Fibroblast of lung (primary cell): ENCODE measurements around the gene APBA2.

Source experiments
- EZH2 ChIP-seq: IDR thresholded peaks from 2 replicates; pipeline ENCODE4 v1.5.1; 2012; ENCODE audit warnings: low read length, control low read depth, mild to moderate bottlenecking; ENCODE audit errors: missing control alignments
- TF ChIP-seq, protein P1 (sequence below), 2 donors: IDR thresholded peaks in 1 of 2; conservative IDR thresholded peaks in 1 of 2; 1 replicate in 1 of 2; 2 replicates in 1 of 2; pipeline ENCODE4 v1.5.1; 2011 to 2012; ENCODE audit warnings: low read length in 2 of 2, control low read depth in 1 of 2, inconsistent platforms in 1 of 2, low read depth in 1 of 2, mild to moderate bottlenecking in 1 of 2

DNA sequence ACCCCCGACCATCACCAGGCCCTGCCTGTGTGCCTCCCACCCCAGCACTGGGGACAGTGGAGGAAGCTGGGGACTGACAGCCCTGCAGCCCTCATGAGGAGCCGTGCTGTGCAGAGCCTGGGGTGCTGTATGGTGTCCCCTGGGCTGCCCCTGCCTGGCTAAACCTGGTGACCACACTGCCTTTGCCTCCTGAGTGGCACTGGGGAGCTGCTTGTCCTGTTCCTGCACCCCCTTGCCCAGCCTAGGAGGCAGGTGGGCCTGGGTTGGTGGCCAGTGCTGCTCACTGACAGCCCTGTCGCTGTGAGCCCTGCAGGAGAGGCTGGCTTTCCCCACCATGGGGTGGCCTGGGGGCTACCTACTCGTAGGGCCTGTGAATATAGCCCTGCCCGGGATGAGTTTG is 224.4 kb downstream of the APBA2 start:
- TF ChIP-seq, protein P1, sequence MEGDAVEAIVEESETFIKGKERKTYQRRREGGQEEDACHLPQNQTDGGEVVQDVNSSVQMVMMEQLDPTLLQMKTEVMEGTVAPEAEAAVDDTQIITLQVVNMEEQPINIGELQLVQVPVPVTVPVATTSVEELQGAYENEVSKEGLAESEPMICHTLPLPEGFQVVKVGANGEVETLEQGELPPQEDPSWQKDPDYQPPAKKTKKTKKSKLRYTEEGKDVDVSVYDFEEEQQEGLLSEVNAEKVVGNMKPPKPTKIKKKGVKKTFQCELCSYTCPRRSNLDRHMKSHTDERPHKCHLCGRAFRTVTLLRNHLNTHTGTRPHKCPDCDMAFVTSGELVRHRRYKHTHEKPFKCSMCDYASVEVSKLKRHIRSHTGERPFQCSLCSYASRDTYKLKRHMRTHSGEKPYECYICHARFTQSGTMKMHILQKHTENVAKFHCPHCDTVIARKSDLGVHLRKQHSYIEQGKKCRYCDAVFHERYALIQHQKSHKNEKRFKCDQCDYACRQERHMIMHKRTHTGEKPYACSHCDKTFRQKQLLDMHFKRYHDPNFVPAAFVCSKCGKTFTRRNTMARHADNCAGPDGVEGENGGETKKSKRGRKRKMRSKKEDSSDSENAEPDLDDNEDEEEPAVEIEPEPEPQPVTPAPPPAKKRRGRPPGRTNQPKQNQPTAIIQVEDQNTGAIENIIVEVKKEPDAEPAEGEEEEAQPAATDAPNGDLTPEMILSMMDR (conservative IDR thresholded peaks at IDR 0.05 in 1 of 2, IDR thresholded peaks at IDR 0.05 in 1 of 2; ENCODE audit: low read depth in 1 of 2, low read length in 2 of 2): no peak
- no peak for TF ChIP-seq EZH2
